Measurements from ENCODE around the gene TM9SF3.

GRCh38 chr10:96568402-96568801 is 18.4 kb downstream of the TM9SF3 start:
- TF ChIP-seq, protein P1, sequence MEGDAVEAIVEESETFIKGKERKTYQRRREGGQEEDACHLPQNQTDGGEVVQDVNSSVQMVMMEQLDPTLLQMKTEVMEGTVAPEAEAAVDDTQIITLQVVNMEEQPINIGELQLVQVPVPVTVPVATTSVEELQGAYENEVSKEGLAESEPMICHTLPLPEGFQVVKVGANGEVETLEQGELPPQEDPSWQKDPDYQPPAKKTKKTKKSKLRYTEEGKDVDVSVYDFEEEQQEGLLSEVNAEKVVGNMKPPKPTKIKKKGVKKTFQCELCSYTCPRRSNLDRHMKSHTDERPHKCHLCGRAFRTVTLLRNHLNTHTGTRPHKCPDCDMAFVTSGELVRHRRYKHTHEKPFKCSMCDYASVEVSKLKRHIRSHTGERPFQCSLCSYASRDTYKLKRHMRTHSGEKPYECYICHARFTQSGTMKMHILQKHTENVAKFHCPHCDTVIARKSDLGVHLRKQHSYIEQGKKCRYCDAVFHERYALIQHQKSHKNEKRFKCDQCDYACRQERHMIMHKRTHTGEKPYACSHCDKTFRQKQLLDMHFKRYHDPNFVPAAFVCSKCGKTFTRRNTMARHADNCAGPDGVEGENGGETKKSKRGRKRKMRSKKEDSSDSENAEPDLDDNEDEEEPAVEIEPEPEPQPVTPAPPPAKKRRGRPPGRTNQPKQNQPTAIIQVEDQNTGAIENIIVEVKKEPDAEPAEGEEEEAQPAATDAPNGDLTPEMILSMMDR (IDR thresholded peaks at IDR 0.05 in 2 of 3, conservative IDR thresholded peaks at IDR 0.05 in 1 of 3; ENCODE audit: borderline replicate concordance in 1 of 3, insufficient read depth in 1 of 3, low read depth in 2 of 3, low read length in 2 of 3) = no peak
- TF ChIP-seq RAD21 (IDR thresholded peaks at IDR 0.05; ENCODE audit: low read depth) = no peak
- no peak for TF ChIP-seq SRF (IDR thresholded peaks at IDR 0.05; ENCODE audit: low read depth)
- TF ChIP-seq POLR2A (IDR thresholded peaks at IDR 0.05; ENCODE audit: borderline replicate concordance, extremely low read depth, insufficient read depth, insufficient read length) = no peak
- no peak for TF ChIP-seq ATF3 (IDR thresholded peaks at IDR 0.05)
- TF ChIP-seq REST (IDR thresholded peaks at IDR 0.05; ENCODE audit: low read depth) = no peak
- TF ChIP-seq POLR2AphosphoS5 (IDR thresholded peaks at IDR 0.05; ENCODE audit: low read depth, low read length) = no peak
- no peak for TF ChIP-seq JUND (IDR thresholded peaks at IDR 0.05)
- TF ChIP-seq, protein P2, sequence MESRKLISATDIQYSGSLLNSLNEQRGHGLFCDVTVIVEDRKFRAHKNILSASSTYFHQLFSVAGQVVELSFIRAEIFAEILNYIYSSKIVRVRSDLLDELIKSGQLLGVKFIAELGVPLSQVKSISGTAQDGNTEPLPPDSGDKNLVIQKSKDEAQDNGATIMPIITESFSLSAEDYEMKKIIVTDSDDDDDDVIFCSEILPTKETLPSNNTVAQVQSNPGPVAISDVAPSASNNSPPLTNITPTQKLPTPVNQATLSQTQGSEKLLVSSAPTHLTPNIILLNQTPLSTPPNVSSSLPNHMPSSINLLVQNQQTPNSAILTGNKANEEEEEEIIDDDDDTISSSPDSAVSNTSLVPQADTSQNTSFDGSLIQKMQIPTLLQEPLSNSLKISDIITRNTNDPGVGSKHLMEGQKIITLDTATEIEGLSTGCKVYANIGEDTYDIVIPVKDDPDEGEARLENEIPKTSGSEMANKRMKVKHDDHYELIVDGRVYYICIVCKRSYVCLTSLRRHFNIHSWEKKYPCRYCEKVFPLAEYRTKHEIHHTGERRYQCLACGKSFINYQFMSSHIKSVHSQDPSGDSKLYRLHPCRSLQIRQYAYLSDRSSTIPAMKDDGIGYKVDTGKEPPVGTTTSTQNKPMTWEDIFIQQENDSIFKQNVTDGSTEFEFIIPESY (IDR thresholded peaks at IDR 0.05; ENCODE audit: extremely low read depth, insufficient replicate concordance, low read length) = no peak
- TF ChIP-seq, protein P3, sequence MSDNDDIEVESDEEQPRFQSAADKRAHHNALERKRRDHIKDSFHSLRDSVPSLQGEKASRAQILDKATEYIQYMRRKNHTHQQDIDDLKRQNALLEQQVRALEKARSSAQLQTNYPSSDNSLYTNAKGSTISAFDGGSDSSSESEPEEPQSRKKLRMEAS (IDR thresholded peaks at IDR 0.05) = no peak
- no peak for TF ChIP-seq ZNF274 (IDR thresholded peaks at IDR 0.05; ENCODE audit: low read depth, low read length)
- no peak for TF ChIP-seq YY1 (IDR thresholded peaks at IDR 0.05; ENCODE audit: extremely low read depth, insufficient replicate concordance, low read depth, low read length)
- no peak for TF ChIP-seq SP1 (IDR thresholded peaks at IDR 0.05; ENCODE audit: low read depth)

Measured in HCT116 (cell line).